ENCODE data around the gene FBN2.

Gene FBN2

GRCh38 chr5:128252196-128252595 is 285.8 kb downstream of the FBN2 start:
- H3K4me3 ChIP-seq (ENCODE audit: low read length) = no peak overlapping the region
- TF ChIP-seq CTCF (IDR thresholded peaks at IDR 0.05; ENCODE audit: insufficient read depth, low read depth, low read length, missing control alignments) = no peak
- peak; percentile 43 for DNase-seq (ENCODE audit: low read depth)

- DNase-seq (ENCODE audit: low read depth) = no peak
- TF ChIP-seq CTCF (IDR thresholded peaks at IDR 0.05; ENCODE audit: insufficient read depth, low read depth, low read length, missing control alignments) = no peak
- H3K4me3 ChIP-seq (ENCODE audit: low read length) = no peak overlapping the region
Measured at GRCh38 chr5:128245974-128246373, 292.1 kb downstream of the FBN2 start.

- no peak for TF ChIP-seq CTCF (IDR thresholded peaks at IDR 0.05; ENCODE audit: insufficient read depth, low read depth, low read length, missing control alignments)
Measured at GRCh38 chr5:128243958-128244582, 294.0 kb downstream of the FBN2 start.

GRCh38 chr5:128241051-128241695 is 296.9 kb downstream of the FBN2 start:
- no peak for DNase-seq (ENCODE audit: low read depth)
- no peak for TF ChIP-seq CTCF (IDR thresholded peaks at IDR 0.05; ENCODE audit: insufficient read depth, low read depth, low read length, missing control alignments)
- H3K4me3 ChIP-seq (ENCODE audit: low read length) = no peak overlapping the region

More at GRCh38 chr5:128243958-128244582, 294.0 kb downstream of the FBN2 start:
- DNase-seq (ENCODE audit: low read depth) = no peak
- no peak overlapping the region for H3K4me3 ChIP-seq (ENCODE audit: low read length)

GRCh38 chr5:128237546-128237945 is 300.5 kb downstream of the FBN2 start:
- H3K4me3 ChIP-seq (ENCODE audit: low read length) = no peak overlapping the region
- no peak for TF ChIP-seq CTCF (IDR thresholded peaks at IDR 0.05; ENCODE audit: insufficient read depth, low read depth, low read length, missing control alignments)
- peak; percentile 26 for DNase-seq (ENCODE audit: low read depth)

GRCh38 chr5:128237000-128237399 is 301.0 kb downstream of the FBN2 start:
- no peak overlapping the region for H3K4me3 ChIP-seq (ENCODE audit: low read length)
- TF ChIP-seq CTCF (IDR thresholded peaks at IDR 0.05; ENCODE audit: insufficient read depth, low read depth, low read length, missing control alignments) = no peak
- DNase-seq (ENCODE audit: low read depth) = no peak

GRCh38 chr5:128236334-128236733 is 301.7 kb downstream of the FBN2 start:
- H3K4me3 ChIP-seq (ENCODE audit: low read length) = no peak overlapping the region
- DNase-seq (ENCODE audit: low read depth) = peak; percentile 61
- no peak for TF ChIP-seq CTCF (IDR thresholded peaks at IDR 0.05; ENCODE audit: insufficient read depth, low read depth, low read length, missing control alignments)

All from epithelial cell of esophagus (primary cell).